ENCODE measurements around the gene NKX3-2. TPM values are rescaled to one million over a fixed set of nuclear protein-coding genes. Genes with fewer than 3 reads are reported as not detected.

Gene NKX3-2
- total RNA-seq, 2 experiments from 2014 or later: not detected

GRCh38 chr4:13493793-13494192, 50.5 kb downstream of the NKX3-2 start:
- Mint-ChIP-seq H3K4me1 (no peaks in the 10 kb centered on the region), H3K27ac (no peak overlapping the region), H3K27me3 (peaks cover 32% of the 10 kb centered on the region), H3K36me3 (no peaks in the 10 kb centered on the region), H3K4me3 (no peak overlapping the region), H3K9me3 (no peaks in the 10 kb centered on the region)
- ATAC-seq (ENCODE audit: low read depth) (no peak), DNase-seq (no peak)
- POLR2A ChIA-PET: no interaction called here

GRCh38 chr4:13492747-13493146, 51.6 kb downstream of the NKX3-2 start:
- ATAC-seq (ENCODE audit: low read depth): no peak
- DNase-seq: no peak
- H3K4me3 Mint-ChIP-seq: no peak overlapping the region
- no peaks in the 10 kb centered on the region for H3K4me1 Mint-ChIP-seq
- H3K27me3 Mint-ChIP-seq: peaks cover 26% of the 10 kb centered on the region
- no peak overlapping the region for H3K27ac Mint-ChIP-seq
- H3K9me3 Mint-ChIP-seq: no peaks in the 10 kb centered on the region
- POLR2A ChIA-PET: no interaction called here
- H3K36me3 Mint-ChIP-seq: no peaks in the 10 kb centered on the region

Other genes starting within 250 kb of the NKX3-2 start
- gene RAB28, start 60.2 kb downstream of the NKX3-2 start, total RNA-seq: 10 to 100 TPM; 16.4 to 18.5 TPM
- 10 to 100 TPM; 50.6 to 52.5 TPM for gene BOD1L1, start 83.2 kb upstream of the NKX3-2 start, total RNA-seq